HPDE6-E6E7 (cell line): ENCODE results near the gene EPS8L2.

Source experiments
- DNase-seq: peaks from one replicate; pipeline ENCODE4 v3.0.0; 2011; ENCODE audit warnings: missing footprints; ENCODE audit errors: extremely low spot score

EPS8L2 gene

DNA sequence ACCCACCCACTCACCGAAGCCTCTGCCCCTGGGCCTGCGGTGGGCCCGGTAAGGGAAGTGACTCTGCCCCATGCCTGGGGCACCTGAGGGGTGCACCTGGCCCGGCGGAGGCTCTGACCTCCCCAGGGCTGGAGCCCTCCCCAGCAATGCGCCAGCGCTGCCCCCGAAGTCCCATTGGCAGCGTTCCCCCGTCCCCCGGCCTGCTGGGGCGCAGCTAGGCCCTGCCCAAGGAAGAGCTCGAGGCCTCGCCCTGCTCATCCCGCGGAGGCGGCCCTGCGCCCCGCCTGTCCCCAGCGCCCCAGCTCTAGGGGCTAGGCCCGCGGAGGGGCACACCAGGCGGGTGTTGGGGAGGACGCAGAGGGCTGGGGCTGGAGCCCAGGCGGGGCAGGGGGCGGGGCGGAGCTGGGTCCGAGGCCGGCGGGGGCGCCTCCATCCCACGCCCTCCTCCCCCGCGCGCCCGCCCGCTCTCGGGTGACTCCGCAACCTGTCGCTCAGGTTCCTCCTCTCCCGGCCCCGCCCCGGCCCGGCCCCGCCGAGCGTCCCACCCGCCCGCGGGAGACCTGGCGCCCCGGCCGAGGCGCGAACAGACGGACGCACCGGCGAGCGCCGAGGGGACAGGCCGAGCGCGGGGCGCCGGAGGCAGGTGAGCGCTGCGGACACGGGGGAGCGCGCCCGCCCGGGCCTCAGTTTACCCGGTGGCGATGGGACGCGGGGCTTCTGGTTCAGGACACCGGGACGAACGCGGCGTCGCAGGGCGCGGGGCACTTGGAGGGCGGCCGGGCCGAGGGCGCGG is at the start of gene EPS8L2:
Gene EPS8L2 (plus strand): TSS at position 586 of the 793 bp plus-strand sequence. CDS start 3,177 bp downstream, outside the sequence.
- DNase-seq, result no peak

DNA sequence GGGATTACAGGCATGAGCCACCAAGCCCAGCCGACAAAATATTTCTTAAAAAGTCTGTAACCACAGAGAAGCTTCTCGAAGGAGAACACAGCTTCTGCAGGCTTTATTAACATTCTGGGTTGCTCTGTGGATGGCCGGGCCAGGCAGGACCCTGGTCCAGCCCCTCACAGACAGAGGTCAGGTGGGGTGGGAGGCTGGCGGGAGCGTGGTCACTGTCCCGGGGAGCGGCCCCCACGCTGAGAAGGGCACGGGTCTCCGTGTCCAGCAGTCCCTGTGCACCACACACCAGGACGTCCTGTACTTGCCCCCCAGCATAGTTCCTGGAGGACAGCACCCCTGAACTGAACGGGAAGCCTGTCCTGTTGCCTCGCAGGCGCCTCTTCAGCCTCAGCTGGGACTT is 49.6 kb upstream of the EPS8L2 start:
- no peak for DNase-seq

DNA sequence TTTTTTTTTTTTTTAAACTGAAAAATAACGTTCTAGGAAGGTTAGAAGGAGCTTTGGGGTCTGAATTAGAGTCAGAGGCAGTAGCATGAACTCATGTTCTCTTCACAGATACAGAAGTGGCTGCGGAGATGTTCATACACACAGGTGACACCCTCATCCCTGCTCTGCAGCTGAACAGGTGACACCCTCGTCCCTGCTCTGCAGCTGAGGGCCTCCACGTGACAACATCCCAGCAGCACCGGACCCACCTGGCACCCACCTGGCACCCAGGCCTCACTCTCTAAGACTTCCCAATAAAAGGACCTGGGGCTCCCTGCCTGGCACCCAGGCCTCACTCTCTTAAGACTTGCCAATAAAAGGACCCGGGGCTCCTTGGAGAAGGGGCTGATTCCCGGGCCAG is 49.2 kb upstream of the EPS8L2 start:
- no peak for DNase-seq

DNA sequence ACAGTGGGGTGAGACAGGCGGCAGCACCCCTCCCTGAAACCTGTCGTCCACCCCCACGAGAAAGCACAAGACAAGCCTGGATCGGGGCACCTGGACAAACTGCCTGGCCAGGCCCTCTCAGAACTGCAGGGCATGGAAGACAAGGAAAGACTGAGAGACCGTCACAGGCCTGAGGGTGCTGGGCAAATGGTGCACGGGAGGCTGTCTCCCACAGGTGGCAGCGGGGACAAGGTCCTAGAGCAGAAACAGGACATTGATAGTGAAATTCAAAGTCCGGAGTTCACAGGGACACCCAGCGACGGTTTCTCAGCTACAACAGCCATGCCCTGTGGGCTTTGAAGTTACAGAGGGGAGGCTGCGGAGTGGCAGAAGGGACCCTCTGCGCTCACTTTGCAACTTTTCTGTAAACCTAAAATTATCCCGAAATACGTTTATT is 48.3 kb upstream of the EPS8L2 start:
- DNase-seq, result no peak

DNA sequence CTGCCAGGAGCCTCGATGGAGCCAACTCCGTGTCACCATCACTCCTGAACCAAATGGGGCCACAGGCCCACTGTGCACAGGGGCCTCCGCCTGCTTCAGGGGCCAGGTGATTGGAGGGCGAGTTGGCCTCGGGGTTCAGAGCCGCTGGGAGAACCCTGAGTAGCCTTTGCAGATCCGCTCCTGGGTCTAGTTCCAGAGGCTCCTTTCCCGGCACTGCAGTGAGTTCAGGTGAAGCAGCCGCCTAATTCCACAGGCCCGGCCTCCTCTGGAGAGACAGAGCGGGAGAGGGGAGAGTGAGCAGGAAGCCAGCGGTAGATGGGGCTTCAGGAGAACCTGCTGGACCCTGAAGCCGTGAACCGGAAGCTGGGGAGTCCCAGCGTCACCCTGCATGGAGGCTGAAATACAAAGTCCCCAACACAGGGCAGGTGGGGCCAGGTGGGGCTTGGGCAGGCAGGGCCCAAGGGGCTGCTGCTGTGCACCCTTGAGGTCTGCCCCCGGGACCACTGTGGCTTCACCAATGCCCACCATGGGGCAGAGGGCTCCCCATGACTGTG is 46.4 kb upstream of the EPS8L2 start:
- DNase-seq, result no peak

DNA sequence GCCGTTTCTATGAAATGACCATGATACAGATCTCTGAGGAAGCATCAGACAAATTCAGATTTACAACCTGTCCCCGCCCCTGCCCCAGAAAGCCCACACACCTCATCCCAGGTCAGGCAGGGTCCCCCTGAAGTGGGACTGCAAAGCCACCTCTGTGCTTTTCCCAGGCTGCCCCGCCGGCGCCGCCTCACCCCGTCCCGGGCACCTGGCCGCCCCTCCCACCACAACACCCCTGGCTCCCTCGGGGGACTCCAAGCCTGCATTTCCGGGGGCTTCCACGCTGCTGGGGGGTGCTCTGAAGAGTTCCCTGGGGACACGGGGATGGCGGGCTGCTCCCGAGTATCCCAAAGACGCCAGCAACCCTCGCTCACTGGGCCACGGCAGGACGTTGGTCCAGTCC is 45.8 kb upstream of the EPS8L2 start:
- DNase-seq, result no peak

DNA sequence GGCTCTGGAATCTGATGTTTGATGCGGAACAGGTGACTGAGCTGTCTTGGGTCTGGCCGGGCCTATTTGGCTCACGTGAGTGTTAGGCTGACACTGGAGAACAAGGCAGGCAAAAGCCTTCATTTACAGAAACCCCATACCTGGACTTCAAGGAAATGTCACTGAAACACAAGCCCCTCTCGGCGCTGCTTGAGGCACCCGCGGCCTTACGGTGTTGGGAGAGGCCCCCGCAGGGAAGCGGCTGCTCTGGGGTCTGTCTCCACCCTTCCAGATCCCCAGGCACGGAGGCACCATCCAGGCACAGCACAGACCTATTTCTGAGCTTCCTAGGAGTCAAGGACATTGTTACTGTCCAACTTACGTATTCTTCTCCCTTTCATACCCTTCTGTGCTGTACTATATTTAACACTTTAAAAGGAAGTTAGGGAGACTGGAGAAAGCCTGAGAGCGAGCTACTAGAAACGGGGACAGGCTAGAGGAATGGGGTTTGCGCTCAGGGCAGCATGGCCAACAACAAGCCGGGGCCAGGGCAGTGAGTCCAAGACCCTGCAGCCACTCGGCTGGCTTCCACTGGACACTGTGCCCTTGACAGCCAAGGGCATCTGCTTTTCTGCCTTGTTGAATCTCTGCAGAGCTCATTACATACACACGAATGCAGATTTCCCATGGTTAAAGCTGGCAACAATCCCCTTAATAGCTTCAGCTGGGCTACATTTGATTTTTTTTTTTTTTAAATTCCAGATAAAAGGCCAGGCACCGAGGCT is 45.2 kb upstream of the EPS8L2 start:
- DNase-seq, result no peak

DNA sequence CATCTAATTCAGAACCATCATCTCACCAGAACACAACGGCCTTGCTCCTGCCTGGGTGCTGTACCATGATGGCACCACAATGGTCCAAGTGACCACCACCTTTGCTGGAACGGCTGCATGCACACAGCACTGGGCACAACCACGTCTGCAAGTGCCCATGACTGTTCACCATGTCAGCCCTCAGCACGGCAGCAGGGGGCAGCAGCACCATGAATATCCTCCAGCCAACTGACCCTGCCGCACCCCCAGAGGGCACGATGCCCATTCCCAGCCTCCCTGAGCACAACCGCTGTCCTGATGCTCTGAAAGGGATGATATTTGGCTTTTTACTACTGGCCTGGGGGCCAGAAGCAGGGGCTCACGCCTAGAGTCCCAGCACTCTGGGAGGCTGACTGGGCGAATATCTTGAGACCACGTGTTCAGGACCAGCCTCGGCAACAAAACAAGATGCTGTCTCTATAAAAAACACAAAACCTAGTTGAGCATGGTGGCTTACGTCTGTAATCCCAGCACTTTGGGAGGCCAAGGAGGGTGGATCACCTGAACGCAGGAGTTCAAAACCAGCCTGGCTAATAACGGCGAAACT is 43.2 kb upstream of the EPS8L2 start:
- peak; percentile 63 for DNase-seq

DNA sequence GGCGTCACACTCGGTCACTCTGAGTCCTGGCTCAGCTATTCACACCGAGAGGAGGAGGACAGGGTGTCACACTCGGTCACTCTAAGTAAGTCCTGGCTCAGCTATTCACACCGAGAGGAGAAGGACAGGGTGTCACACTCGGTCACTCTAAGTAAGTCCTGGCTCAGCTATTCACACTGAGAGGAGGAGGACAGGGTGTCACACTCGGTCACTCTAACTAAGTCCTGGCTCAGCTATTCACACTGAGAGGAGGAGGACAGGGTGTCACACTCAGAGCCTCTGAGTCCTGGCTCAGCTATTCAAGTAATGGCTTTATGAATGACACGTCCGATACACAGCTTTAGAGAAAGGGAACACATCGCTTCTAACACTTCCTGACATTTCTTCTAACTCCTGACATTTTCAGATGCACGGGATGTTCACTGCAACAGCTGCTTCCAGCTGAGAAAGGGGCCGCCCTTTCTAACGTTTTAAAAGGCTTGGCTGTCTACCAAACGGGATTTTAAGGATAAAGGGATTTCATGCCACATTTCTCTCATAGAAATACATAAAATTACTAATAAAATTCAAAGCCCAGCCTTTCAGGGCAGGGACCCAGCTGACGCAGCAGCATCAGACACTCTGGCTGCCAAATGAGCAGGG is 40.8 kb upstream of the EPS8L2 start:
- DNase-seq, result no peak

DNA sequence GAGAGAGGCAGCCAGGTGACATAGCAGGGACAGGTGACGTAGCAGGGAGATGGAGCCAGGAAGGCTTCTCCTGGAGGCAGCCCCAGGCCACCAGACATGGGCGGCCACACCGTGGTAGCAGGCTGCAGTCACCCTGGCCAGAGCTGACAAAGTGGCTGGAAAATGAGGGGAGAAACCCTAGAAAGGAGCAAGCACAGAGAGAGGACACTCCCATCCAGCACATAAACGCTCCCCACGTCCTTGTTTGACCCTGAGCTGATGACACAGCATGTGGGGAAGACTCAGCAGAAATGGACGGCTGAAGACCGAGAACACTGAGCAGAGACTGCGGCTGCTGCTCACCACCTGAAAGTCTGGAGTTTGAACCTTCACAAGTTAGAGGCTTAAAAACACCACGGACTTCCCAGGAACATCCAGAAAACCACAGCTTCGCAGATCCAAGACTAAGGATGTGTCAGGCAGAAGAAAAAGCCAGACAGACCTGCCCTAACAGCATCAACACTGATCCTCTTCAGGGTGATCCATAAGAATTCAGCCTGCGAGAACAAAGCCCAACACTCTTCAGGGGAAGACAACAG is 40.2 kb upstream of the EPS8L2 start:
- DNase-seq, result no peak

DNA sequence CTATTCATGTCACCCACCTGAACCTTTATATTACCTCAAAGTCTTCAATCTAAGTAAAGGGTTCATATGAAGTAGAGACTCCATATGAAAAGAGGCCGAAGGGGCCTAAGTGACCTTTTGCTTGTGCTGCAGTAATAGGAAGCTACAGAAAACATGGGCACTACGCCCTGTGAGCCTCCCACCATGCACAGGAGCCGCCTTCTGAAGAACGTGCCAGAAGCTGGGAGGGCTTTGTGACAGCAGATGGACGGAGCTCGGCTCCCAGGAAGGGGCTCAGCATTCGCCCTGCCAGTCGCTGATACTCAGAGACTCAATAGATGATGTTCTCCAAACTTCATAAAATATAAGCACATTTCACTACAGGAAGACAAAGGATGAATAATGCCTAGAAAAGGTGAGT is 32.2 kb upstream of the EPS8L2 start:
- no peak for DNase-seq

DNA sequence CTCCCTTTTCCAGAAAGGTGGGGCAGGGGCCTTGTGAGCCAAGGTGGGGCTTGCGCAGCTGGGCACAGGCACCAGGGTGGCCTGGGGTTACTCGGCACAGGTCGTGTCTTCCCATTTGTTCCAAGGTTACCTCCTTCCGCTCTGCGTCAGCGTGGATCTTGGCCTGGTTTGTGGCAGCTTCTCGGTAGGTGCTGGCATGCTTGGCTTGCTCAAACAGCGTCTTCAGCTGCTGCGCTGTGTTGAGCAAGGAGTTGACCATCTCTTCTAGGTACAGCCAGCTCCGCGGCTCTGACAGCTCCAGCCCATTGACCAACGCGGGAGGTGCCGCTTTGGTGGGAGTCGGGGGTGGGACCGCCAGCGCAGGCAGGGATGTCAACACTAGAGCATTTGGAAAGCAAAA is 31.6 kb upstream of the EPS8L2 start:
- no peak for DNase-seq

DNA sequence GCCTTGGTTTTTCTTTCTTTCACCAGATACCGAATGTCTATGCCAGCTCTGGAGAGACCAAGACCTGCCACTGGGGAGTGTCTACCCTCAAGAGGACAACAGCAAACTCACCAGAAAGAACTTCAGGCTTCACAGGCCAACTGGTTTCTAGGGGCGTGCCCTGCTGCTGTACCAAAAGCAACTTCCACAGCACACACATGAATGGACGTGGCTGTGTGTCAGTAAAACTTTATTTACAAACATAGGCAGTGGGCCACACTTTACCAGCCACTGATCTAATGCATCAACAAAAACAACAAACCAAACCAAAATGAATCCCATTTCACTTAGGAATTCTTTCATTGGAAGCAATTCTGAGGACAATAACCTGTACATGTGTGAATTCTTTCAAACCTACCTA is 27.7 kb upstream of the EPS8L2 start:
- DNase-seq, result no peak

DNA sequence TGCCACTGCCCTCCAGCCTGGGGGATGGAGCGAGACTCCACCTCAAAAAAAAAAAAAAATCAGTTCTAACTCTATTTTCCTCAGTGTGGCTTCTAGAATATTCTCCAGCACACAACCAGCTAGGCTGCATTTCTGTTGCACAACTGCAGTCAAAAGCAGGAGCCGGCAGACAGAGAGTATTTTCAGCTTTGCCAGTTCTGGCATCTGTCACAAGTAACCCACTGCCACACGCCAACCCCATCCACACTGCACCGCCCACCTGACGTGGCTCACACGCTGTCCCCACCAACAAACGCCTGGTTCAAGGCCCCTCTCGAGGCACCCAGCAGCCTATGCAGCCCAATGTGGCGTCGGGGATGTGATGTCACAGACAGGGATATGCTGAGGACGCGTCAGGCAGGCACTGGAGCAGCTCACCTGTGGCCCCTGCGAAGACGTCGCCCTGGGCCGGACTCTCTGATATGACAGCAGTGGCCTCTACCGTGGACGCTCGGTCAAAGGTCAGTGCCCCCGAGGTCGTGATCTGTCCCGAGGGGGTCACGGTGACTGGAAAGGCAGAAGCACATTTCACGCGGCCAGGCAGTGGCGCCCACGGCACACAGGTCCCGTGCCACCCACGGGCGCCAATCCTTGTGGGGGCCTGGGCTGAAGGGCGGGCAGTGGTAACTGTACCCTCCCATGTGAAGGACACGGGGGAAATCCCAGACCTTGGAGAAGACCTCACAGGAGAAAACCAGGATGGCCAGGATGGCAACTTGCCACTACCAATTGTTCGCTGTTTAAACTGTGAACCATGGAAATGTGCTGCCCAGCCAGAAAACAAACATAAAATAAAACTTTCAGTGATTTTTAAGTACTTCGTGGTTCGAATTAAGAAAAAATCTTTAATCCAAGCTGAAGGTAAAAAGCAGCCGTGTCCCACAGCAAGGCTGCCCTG is 26.5 kb upstream of the EPS8L2 start:
- DNase-seq, result no peak

DNA sequence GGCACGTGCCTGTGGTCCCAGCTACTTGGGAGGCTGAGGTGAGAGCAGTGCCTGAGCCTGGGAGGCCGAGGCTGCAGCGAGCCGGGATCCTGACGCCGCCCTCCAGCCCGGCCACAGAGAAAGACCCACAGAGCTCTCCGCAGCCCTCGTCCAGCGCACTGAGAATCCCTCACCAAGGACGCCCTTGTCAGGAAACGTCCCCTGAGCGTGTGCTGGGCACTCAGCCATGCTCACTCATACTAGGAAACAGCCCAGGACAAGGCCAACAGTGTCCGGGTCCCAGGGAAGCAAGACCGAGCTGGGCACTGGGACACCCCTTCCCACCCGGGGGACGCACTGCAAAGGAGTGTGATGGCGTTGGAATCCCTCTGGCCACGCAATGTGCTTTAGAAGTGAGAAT is 25.6 kb upstream of the EPS8L2 start:
- DNase-seq, result no peak

DNA sequence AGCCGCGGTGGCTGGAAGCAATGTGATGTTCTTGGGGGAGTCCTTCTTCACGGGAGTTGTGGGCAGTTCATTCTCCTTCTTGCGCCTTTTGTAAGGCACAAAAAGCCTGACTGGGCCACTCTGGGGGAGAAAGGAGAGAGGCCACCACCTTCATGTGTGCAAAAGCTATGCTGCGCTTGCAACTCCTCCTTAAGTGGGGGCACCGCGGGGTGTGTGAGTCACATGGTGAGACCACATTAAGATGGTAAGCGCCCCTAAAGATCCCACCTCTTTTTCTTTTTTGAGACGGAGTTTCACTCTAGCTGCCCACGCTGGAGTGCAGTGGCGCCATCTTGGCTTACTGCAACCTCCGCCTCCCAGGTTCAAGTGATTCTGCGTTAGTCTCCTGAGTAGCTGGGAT is 25.1 kb upstream of the EPS8L2 start:
- DNase-seq, result no peak

DNA sequence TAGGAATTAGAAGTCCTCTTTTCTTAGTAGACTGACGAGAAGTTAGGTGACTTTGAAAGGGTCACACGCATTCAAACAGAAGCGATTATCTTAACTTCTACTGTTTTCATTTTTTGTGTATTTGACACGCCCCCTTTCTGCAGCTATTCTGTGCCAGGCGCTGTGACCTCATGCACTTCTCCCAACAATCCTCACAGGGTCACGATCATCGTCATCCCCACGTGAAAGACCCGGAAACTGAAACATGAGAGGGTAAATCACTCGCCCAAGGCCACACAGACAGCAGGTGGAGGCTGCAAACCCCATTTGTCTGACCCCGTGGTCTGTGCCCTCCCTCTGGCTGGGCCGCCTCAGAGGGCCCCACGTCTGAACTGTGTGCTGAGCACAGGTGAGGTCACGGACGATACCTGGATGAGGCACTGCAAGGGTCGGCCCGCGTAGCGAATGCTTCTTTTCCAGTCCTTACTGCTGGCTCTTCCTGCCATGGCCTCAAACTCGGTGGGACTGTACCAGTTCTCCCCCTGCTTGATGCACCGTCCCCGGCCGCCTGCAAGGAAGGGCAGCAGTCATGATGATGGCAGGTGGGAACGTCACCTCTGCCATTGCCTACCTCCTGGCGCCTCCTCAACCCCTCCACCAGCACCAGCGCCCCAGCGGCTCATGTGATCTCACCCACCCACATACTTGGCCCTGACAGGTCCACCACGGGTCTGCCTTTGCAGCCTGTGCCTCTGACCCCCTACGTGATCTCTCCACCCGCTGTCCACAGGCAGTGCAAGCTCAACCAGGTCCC is 19.4 kb upstream of the EPS8L2 start:
- no peak for DNase-seq

DNA sequence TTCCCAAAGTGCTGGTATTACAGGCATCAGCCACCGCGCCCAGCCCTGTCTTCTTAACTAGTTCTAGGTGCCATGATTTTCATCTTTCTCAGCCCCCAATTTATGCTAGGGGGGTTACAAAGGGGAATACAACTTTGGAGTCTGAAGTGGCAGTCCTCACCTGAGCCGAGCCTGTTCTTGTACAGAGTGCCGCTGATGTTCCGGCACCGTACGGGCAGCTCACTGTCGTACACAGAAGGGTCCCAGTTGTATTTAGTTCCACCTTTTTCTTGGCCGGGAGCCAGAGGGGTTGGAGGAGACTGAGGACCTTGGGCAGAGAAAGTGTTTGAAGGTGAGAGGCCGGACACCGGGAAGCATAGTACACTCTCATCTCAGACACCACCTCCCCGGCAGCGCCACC is 18.3 kb upstream of the EPS8L2 start:
- DNase-seq, result no peak

DNA sequence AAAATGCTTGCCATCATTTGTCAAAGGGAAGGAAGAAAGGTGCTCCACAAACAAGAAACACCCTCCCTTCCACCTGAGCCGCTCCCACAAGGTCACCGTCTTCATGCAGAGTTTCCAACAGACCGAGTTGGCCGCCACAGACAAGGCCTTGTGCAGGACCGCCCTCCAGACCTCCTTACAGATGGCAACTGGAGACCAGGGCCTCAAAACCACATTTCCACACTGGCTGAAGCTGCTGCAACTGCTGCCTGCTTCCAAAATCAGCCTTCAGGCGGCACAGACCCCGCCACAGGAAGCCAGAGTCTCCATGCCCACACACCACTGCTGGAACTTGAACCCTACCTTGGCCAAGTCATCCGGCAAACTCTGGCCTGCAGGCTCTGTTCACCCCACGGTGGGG is 17.4 kb upstream of the EPS8L2 start:
- no peak for DNase-seq

DNA sequence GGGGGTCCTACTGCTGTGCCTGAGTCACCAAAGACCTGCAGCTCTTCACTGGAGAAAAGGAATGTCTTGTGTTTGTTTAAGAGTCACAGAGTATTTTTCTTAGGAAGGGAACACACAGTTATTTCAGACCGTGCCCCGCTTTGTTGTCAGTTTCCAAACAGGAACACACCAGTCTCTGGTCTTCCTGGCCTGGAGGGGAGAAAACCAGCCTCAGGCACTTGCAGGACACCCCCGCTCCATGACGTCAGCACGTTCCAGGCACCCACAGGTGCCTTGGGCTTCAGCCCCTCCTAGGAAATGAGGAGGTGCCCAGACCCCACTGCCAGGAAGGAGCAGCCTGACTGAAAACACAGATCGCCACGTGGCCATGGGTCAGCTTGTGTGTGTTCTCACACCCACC is 16.4 kb upstream of the EPS8L2 start:
- DNase-seq, result no peak
